ENCODE measurements around the gene SLC5A9.
"Not testable (repeated sequence)": the region's sequence is repeated elsewhere in the genome, so short reads cannot be mapped to it uniquely, and the experiment has no call there.

The SLC5A9 gene

DNA sequence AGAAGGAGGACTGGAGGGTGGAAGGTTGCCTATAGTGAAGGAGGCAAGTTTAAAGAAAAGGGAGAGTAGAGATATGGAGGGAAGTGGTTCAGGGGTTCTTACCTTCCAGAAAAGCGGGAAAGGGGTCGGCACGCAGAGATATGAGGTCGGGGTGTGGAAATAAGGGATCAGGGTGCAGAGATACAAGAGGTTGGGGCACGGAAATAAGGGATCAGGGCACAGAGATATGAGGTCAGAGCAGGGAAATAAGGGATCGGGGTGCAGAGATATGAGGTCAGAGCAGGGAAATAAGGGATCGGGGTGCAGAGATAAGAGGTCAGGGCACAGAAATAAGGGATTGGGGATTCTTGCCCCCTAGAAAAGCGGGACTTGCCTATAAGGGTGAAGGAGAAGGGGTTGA, 9.1 kb upstream of the SLC5A9 start:
- DNase-seq: not testable (repeated sequence)

DNA sequence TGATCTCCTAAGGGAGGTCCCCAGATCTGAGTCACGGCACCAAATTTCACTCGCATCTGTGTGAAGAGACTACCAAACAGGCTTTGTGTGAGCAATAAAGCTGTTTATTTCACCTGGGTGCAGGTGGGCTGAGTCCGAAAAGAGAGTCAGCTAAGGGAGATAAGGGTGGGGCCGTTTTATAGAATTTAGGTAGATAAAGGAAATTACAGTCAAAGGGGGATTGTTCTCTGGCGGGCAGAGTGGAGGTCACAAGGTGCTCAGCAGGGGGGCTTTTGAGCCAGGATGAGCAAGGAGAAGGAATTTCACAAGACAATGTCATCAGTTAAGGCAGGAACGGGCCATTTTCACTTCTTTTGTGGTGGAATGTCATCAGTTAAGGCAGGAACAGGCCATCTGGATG, 8.2 kb upstream of the SLC5A9 start:
- not testable (repeated sequence) for DNase-seq

DNA sequence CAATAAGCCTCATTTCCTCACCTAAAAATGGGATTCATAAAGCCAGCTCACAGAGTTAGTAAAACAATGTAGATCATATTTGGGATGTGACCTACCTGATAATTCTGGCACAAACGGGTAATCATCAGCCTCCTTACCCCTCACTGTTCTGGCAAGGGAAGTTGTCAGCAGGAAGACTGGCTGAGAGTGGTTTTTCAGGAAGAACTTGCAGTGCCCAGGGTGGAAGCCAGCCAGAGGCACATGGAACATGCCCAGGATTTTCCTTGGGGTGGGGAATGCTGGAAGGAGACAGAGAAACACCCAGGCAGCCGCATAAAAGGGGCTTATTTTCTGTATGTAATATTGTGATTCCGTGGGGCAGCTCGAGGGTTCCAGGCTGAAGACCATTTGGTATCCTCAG, 7.7 kb upstream of the SLC5A9 start:
- DNase-seq: peak in 32 of 58 donors; percentile 6 to 66 (median 24)

DNA sequence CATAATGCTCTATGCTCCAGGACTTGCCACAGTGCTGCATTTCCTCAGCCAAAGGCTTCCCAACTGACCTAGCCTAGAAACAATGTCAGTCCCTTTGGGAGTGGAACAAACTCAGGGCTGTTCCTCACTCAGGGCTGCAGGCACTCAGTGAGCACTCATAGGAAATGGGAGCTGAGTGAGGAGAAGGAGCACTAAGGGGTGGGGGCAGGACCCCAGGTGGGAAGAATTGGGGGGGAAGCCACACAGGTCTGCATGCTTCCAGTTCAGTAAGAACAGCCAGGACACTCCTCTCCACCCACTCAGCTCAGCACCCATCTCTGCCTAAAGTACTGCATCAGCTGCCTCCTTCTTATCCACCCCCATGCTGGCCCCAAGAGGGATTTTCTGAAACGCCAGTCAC, 7.3 kb upstream of the SLC5A9 start:
- DNase-seq: peak in 6 of 58 donors; percentile 2 to 48 (median 24)

DNA sequence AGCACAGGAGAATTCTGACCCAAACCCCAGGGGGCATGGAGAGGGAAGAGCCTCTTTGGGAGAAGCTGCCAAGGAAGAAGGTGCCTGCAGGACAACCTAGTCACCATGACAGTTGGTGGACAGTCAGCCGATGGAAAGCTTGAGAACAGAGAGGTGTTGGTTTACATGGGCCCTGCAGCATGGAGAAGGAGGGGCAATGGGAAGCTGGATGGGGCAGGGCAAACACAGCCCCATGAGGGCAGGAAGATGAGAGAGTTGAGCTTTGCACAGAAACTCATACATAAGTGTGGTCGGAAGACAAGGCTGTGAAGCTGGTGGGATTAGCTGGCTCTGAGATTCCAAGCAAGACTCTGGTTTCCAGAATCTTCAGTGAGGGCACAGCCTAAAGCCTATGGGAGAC, 6.6 kb upstream of the SLC5A9 start:
- DNase-seq: no peak

DNA sequence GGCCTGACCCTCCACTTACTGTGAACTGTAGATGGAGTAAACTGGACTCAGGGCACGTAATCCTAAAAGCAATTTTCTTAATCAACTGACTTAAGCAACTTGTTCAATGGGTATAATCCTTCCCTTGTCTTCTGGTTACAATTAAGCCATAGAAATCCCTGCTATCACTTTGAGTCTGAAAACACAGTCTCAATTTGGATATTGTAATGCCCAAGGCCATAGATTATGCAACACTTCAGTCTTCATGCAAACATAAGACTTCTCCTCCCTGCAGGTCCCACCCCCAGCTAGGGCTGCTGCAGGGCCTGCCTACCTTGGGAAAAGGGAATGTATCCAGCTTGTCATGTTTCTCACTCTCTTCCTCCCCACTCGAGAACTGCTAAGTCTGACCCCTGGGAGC, 6.2 kb upstream of the SLC5A9 start:
- DNase-seq: no peak

DNA sequence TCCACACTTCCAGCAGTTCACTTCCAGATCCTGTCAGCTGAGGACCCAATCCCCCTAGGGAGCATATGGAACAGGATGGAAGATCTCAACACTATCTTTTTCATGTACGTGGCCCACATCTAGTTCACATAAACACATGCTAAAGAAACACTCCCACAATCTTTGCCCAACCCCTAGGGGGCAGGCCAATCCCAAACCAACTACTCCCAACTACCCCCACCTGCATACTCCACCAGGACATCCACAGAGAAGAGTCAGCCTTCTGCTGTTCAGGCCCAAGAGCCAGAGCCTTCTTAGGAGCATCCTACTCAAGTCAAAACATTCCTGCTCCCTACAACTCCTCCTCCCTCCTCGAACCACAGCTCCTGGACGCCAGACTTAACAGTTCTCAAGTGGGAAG, 5.6 kb upstream of the SLC5A9 start:
- DNase-seq: no peak

DNA sequence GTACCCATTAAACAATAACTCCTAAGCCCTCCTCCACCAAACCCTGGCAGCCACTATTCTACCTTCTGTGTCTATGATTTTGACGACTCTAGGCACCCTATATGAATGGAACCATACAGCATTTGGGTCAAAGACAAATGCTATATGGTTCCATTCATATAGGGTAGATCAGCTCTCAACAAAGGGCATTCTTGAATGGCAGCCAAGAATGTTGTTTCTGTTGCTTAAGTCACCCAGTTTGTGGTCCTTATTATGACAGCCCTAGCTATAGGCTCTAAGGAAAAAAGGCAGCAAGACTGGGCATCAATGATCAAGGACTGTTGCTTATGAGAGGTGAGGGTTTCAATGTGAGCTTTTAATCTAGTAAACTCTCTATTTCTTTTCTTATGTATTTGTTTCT, 4.7 kb upstream of the SLC5A9 start:
- DNase-seq: no peak

DNA sequence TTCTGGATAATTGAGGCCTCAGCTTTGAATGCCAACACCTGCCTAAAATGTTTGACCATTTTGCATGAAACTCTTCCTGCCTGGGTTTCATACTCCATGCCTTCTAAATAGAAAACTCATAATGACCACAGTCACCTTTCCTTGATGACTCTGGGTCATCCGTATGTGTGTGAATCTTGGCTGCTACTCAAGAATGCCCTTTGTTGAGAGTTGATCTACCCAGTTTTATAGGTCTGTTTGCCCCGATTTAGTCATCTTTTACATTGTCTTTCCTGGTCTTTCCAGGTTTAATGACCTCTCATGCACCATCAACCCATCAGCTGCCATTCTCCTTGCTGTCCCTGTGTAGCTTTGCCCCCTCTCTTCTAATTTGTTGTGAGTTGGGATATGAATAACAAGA, 2.7 kb upstream of the SLC5A9 start:
- no peak for DNase-seq

DNA sequence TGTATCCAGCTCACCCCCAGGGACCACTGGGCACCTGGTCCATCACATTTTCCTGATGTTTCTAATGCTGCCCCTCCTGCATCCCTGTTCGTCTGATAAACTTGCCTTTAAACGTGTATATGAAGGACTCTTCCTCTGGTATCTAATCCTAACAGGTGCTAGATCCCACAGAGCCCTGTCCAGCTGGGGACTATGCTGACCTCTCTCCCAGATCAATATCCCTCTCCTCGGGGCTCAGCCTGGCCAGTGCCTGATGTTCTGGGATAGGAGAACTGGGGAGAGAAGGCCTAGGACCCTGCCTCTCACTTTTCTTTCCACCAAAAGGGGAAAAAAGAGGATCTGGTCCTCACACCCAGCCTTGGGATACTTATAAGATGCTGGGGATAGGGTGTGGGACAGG, 1.4 kb upstream of the SLC5A9 start:
- DNase-seq: no peak

DNA sequence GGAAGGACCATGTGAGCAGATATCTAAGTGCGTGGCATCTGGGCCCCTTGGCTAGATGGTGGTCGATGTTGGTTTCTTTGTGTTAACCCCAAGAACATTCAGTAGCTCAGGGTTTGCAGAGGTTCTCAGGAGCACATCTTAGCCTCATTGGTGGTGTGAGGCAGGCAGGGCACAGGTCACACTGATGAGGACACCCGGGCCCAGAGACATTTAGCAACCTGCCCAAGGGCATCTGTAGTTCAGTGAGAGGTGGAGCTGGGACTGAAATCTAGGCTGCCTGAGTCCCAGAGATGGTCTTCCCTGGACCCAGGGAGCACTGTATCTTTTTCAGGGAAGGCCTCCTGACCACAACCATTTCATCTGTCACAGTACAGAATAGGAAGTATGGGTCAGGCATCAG, 859 bp upstream of the SLC5A9 start:
- DNase-seq: no peak

DNA sequence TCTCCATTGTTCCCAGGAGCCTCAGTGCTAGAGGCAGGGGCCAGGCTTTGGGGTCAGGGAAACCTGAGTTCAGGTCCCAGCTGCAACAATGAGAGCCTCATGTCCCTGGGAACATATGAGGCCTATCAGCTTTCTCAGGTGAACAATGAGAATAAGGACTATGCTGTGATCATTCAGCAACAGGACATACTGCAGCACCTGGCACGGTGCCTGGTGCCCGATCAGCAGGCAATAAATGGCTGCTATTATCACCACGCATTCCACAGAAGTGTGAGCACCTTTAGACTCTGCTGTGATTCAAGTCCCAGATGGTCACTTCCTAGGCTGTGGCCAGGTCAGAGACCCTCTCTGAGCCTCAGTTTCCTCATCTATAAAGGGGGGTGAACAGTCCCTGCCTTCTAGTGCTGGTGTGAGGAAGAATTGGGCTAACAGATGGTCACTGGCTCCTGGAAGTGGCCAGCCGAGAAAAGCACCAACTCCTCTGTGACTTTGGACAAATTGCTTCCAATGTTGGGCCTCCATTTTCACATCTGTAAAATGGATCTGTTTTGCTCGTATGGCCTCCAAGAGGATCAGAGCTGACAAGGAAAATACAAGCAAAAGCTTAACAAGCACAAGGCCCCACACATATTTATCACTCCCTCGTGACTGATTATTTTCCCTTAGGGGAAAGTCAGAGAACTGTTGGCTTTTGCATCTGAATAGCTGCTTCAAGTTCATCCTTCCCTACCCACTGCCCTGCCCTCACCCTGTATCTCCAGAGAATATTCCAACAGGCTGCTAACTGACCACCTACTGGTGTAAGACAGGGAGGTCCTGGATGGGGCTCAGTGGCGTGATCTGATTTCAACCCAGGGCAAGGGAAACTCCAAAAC, 1.1 kb downstream of the SLC5A9 start:
- DNase-seq: no peak

DNA sequence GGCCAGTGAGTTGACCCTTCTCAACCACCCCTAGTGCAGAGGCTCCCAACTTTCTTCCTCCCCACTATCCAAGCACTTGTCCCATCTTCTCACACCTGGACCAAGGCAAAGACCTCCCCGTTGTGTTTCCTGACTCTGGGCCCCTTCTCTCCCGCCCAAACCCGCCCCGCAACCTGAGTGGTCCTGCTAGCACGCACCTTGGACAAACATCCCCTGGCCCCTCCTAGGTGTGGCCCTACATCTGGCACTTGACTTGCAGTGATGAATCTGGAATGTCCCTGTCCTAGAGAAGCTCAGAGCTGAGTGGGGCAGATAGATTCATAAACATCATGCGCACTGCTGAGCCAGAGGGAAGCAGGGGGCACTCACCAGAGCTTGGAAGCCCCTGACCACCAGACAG, 2.3 kb downstream of the SLC5A9 start:
- no peak for DNase-seq

DNA sequence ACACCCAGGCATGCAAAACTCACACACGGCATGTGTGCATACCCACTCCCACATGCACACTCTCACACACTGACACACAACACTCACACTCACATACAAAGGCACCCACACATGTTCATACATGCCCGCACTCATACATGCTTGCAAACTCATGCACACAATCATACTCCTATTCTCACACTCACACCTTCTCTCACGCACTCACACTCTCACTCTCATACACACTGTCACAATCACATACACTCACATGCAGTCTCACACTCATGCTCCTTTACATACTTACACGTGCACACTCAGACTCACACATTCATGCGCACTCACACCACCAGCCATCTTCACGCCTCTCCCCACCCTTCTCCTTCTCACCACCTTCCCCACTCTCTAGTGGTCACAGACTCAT, 3.1 kb downstream of the SLC5A9 start:
- no peak for DNase-seq

DNA sequence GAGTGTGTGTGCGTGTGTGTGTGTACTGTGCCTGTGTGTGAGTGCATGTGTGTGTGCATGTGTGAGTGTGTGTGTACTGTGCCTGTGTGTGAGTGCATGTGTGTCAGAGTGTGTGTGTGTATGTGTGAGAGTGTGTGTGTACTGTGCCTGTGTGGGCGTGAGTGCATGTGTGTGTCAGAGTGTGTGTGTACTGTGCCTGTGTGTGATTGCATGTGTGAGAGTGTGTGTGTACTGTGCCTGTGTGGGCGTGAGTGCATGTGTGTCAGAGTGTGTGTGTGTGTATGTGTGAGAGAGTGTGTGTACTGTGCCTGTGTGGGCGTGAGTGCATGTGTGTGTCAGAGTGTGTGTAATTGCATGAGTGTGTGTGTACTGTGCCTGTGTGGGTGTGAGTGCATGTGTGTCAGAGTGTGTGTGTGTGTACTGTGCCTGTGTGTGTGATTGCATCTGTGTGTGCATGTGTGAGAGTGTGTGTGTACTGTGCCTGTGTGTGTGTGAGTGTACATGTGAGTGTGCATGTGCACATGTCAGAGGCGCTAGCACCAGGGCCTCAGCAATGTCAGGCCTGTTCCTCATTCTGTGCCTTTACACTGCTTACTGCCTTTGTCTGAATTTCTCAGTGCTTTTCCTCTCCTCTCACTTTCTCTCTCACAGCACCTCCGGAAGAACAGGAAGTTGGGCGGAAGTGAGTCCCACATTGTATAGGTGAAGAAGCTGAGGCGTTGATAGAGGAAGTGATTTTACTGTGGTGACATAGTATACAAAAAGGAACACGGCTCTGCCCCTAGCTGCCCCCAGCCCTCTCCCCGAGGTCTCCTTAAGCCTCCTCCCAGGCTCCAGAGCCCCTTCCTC, 4.9 kb downstream of the SLC5A9 start:
- no peak for DNase-seq

DNA sequence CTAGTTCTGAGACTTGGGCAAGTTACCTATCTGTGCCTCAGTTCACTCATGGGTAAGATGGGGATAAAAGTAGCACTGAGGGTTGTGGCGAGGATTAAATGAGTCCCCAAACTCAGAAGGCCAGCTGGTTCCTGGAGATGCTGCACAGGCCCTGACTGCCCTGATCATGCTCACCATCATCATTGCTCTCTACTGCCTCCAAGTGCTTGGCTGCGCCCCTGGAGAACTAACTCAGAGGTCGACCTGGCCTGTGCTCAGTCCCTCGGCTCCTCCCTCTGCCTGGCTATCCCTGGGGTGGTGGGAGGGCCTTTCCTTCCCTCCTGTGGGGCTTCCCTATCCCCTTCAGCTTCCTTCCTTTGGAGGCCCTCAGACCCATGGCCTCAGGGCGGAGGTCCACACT, 5.6 kb downstream of the SLC5A9 start:
- no peak for DNase-seq

DNA sequence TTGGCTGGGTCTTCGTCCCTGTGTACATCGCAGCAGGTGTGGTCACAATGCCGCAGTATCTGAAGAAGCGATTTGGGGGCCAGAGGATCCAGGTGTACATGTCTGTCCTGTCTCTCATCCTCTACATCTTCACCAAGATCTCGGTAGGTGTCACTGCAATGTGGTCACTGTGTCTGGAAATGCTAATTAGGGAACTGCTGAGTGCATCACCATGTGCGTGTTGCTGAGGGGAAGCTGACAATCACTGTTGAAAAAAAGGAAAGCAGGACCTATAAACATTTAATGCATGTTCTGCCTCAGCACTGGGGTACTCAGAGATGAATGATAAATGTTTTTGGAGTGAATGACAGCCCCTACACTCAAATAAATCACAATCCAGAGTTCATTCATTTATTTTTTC, 6.8 kb downstream of the SLC5A9 start:
- DNase-seq: no peak

DNA sequence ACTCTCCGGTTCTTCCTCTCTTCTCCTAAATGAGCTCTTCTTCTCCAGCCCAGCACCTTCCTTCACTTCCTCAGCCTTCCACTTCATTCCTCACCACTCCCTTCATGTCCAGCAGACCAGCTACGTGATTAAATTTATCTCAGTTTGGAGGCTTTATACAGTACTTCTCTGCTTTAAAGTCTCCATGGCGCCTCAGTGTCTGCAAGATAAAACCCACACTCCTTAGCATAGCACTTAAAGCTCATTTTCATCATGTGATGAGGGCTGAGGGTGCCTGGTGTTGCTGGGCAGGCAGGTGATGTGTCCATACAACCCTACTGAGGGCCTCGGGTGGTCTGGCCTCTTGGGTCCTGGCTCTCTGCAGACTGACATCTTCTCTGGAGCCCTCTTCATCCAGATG, 7.7 kb downstream of the SLC5A9 start:
- DNase-seq: no peak

DNA sequence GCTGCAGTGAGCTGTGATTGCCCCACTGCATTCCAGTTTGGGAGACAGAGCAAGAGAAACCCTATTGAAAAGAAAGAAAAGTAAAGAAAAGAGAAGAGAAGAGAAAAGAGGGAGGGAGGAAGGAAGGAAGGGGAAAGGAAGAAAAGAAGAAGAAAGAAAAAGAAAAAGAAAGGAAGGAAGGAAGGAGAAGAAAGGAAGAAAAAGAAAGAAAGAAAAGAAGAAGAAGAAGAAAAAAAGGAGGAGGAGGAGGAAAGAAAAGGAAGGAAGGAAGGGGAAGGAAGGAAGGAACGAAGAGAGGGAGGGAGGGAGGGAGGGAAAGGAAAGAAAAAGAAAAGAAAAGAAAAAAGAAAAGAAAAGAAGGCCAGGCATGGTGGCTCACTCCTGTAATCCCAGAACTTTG, 10.2 kb downstream of the SLC5A9 start:
- DNase-seq: no peak

DNA sequence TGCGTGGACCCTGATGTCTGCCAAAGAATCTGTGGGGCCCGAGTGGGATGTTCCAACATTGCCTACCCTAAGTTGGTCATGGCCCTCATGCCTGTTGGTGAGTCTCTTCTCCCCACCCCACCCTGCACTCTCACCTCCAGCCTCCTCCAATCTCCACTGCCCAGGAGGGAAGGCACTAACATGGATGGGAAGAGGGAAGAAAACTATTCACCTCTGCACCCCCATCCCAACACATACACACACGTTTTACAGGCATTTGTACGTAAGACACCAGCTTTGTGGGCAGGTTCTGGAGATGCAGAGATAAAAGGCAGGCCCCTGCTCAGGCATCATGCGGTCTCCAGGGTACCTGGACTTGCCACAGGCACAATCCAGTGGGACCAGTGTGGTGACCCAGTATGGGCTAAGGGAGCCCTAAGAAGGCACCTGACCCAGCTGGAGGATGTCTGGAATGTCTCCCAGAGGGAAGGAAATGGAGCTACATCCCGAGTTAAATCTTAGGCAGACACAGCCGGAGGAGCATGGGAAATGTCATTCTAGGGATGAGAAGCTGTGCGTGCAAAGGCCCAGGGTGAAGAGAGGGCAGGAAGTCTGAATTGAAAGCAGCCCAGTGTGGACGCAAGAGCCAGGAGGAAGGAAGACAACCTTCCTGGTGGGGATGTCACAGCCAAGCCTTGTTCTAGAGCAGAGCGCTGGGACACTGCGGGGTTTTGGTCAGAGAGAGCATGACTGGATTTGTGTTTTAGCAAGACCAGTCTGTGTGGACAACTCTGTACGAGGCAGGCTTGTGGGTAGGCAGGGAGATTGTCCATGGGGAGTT, 11.4 kb downstream of the SLC5A9 start:
- DNase-seq: no peak

DNA sequence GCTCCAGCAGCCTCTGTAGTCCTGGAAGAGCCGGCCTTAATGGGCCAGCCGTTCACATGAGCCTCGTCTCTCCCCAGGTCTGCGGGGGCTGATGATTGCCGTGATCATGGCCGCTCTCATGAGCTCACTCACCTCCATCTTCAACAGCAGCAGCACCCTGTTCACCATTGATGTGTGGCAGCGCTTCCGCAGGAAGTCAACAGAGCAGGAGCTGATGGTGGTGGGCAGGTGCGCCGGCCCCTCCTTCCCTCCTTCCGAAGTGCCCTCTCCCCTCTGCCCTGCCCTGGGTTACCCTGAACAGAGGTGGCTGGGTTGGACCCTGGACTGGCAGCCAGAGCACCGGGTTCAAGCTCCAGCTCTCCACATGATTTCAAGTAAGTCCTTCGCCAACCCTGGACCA, 13.1 kb downstream of the SLC5A9 start:
- DNase-seq: no peak
